ENCODE measurements around the gene CSMD2. TPM values are rescaled to one million over a fixed set of nuclear protein-coding genes. Genes with fewer than 3 reads are reported as not detected.

Gene CSMD2
- polyA plus RNA-seq, 1 donor from 2014 or later: not detected

- Mint-ChIP-seq H3K4me1 (peaks cover 5 to 19% (median 12%) of the 10 kb centered on the region in 3 donors), H3K36me3 (no peaks in the 10 kb centered on the region), H3K4me3 (no peak overlapping the region), H3K27ac (no peak overlapping the region), H3K27me3 (no peaks in the 10 kb centered on the region), H3K9me3 (no peaks in the 10 kb centered on the region)
Measured at GRCh38 chr1:33466159-33466558, 698.9 kb downstream of the CSMD2 start.

GRCh38 chr1:33465316-33465715, 699.7 kb downstream of the CSMD2 start:
- Mint-ChIP-seq H3K4me1 (peaks cover 10 to 23% (median 17%) of the 10 kb centered on the region in 3 donors), H3K36me3 (no peaks in the 10 kb centered on the region), H3K27me3 (no peaks in the 10 kb centered on the region), H3K4me3 (no peak overlapping the region), H3K9me3 (no peaks in the 10 kb centered on the region), H3K27ac (no peak overlapping the region)

- H3K36me3 Mint-ChIP-seq: no peaks in the 10 kb centered on the region
- H3K4me3 Mint-ChIP-seq: no peak overlapping the region
- H3K9me3 Mint-ChIP-seq: no peaks in the 10 kb centered on the region
- H3K4me1 Mint-ChIP-seq: peaks cover 15 to 31% (median 24%) of the 10 kb centered on the region in 3 donors
- no peak overlapping the region for H3K27ac Mint-ChIP-seq
- no peaks in the 10 kb centered on the region for H3K27me3 Mint-ChIP-seq
Measured at GRCh38 chr1:33464552-33464951, 700.5 kb downstream of the CSMD2 start.

Other genes with a start within 250 kb of the CSMD2 start
- not detected for gene C1orf94, start 11.7 kb upstream of the CSMD2 start, polyA plus RNA-seq